Measurements from ENCODE around the gene ITGB1BP1.

- TF ChIP-seq POLR2A (IDR thresholded peaks at IDR 0.05): no peak
- no peak for TF ChIP-seq CTCF (IDR thresholded peaks at IDR 0.05)
Measured at GRCh38 chr2:9434489-9434888, 11.2 kb upstream of the ITGB1BP1 start.

Data from vagina (tissue), 2 donors.